Measurements from ENCODE around the gene AFAP1L2.

DNA sequence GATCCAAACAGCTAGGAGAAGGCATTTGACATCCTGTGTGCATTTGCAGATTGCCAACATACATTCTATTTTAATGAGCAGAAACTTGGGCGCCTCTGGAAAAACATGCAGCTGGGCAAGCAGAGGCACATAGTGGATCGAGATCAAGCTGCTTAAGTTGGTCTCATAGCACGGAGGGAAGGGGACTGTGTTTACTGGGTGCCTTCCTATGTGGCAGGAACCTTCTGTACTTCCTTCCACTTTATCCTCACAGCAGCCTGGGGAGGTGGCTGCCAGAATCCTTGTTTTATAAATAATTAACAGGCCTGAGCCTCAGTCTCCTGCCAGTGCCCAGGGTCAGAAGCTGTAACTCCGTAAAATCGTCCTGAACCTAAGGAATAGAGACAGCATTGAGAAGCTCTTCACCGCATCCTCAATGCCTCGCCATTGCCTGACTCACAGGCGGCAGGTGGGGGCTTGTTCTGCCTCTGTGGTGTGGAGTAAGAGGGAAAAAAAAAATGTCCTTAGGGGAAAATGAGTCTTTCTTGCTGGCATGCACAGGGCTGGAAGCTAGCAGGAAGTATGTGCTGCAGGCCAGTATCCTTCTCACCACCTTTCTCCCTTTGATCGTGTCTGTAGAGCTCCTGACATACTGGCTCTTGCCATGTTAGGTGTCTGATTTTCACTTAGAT is 159.0 kb downstream of the AFAP1L2 start:
- TF ChIP-seq, protein P1, sequence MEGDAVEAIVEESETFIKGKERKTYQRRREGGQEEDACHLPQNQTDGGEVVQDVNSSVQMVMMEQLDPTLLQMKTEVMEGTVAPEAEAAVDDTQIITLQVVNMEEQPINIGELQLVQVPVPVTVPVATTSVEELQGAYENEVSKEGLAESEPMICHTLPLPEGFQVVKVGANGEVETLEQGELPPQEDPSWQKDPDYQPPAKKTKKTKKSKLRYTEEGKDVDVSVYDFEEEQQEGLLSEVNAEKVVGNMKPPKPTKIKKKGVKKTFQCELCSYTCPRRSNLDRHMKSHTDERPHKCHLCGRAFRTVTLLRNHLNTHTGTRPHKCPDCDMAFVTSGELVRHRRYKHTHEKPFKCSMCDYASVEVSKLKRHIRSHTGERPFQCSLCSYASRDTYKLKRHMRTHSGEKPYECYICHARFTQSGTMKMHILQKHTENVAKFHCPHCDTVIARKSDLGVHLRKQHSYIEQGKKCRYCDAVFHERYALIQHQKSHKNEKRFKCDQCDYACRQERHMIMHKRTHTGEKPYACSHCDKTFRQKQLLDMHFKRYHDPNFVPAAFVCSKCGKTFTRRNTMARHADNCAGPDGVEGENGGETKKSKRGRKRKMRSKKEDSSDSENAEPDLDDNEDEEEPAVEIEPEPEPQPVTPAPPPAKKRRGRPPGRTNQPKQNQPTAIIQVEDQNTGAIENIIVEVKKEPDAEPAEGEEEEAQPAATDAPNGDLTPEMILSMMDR (IDR thresholded peaks at IDR 0.05), result no peak
- no peak for TF ChIP-seq POLR2A (IDR thresholded peaks at IDR 0.05)

Data from prostate gland (tissue), 2 donors.